Measurements from ENCODE around the gene NR1I3. TPM values are rescaled to one million over a fixed set of nuclear protein-coding genes. Genes with fewer than 3 reads are reported as not detected.
A peak's percentile ranks its signal among the peaks of the same experiment; 100 is the strongest.
"Not testable (repeated sequence)": the region's sequence is repeated elsewhere in the genome, so short reads cannot be mapped to it uniquely, and the experiment has no call there.

Gene NR1I3
- total RNA-seq, 1 donor from 2014 or later, result not detected

DNA sequence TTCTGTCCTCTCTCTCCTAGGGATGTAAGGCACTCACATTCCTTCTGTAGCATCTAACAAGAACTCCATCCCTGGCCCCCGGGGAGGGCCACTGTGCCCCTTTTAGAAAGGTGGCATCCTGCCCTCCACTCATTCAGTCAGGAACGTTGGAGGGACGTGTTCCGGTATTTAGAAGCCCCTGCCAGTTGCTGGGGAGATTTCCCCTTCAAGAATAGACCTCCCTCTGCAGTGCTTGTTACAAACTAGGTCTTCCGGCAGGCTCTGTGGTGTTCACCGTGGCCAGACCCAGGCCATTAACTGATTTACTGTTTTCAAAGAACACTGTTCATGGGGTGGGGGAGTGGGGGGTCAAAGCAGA is 21.3 kb upstream of the NR1I3 start:
- intact Hi-C loops (cut with micrococcal nuclease), result no loop called here
- H3K4me1 Mint-ChIP-seq, result peaks cover 9% of the 10 kb centered on the region
- H3K4me3 Mint-ChIP-seq, result peak overlapping the region; percentile 74
- H3K9me3 Mint-ChIP-seq, result peaks cover 27% of the 10 kb centered on the region
- H3K36me3 Mint-ChIP-seq (ENCODE audit: low read depth), result peaks cover 11% of the 10 kb centered on the region
- no peak overlapping the region for H3K27ac Mint-ChIP-seq
- H3K27me3 Mint-ChIP-seq, result peaks cover 60% of the 10 kb centered on the region
- DNase-seq, result no peak

DNA sequence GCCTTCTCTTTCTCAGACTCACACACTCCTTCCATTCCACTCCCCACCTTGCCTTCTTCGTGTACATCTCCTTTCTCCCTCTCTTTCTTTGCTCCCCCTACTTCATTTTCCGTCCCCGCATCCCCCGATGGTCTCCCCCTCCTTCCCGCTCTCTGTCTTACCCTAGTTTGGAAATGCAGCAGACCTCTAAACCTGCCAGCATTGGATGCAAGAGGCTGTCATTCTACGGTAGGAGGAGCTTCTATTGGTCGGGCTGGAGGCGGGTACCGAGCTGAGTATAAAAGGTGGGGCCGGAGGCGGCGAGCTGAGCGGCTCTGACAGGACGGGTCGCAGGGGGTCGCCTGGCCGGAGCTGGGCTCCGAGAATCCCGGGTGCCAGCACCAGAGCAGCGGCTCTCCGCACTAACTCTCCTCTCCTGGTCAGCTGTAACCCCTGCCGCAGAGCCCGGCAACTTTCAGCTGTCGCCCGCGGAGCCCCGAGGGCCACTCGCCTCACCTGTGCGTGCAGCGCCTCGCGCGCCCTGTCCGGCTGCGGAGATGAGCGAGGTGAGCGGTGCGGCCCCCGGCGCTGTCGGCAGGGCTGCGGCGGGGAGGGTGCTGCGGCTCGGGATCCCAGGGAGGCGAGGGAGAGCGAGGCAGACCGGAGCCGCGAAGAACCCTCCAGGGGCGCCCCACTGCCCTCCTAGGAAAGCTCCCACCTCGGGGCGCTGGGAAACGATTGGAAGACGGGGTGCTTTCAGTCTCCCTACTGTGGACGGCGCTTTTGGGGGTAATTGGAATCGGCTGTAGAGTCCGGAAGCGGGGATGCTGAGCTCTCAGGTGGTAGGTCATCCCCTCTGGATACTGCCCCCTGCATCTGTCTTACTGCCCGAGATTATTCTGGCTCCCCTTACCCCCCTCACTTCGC is 20.7 kb upstream of the NR1I3 start, which contains the start of gene PCP4L1:
Gene PCP4L1 (plus strand): TSS at position 307 of the 906 bp plus-strand sequence. CDS start 230 bp downstream, at position 537.
- H3K4me1 Mint-ChIP-seq, result peaks cover 9% of the 10 kb centered on the region
- H3K4me3 Mint-ChIP-seq, result peak within 1 kb of the TSS; percentile 74
- peak; percentile 81 for DNase-seq
- no peak within 1 kb of the TSS for H3K27ac Mint-ChIP-seq
- peaks cover 11% of the 10 kb centered on the region for H3K36me3 Mint-ChIP-seq (ENCODE audit: low read depth)
- peaks cover 27% of the 10 kb centered on the region for H3K9me3 Mint-ChIP-seq
- H3K27me3 Mint-ChIP-seq, result peaks cover 61% of the 10 kb centered on the region
- intact Hi-C loops (cut with micrococcal nuclease), result no loop called here

DNA sequence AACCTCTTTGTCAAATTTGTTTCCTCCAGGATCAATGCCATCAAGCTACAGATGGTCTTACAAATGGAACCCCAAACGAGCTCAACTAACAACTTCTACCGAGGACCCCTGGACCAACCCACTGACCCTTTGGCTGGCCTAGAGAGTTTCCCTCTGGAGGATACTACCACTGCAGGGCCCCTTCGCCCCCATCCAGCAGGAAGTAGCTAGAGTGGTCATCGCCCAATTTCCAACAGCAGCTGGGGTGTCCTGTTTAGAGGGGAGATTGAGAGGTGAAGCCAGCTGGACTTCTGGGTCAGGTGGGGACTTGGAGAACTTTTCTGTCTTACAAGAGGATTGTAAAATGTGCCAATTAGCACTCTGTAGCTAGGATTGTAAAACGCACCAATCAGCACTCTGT is 19.1 kb upstream of the NR1I3 start:
- intact Hi-C loops (cut with micrococcal nuclease); DNase-seq; H3K4me1 Mint-ChIP-seq; H3K27ac Mint-ChIP-seq; H3K4me3 Mint-ChIP-seq: not testable (repeated sequence)
- H3K9me3 Mint-ChIP-seq, result peaks cover 27% of the 10 kb centered on the region
- peaks cover 11% of the 10 kb centered on the region for H3K36me3 Mint-ChIP-seq (ENCODE audit: low read depth)
- peaks cover 57% of the 10 kb centered on the region for H3K27me3 Mint-ChIP-seq

DNA sequence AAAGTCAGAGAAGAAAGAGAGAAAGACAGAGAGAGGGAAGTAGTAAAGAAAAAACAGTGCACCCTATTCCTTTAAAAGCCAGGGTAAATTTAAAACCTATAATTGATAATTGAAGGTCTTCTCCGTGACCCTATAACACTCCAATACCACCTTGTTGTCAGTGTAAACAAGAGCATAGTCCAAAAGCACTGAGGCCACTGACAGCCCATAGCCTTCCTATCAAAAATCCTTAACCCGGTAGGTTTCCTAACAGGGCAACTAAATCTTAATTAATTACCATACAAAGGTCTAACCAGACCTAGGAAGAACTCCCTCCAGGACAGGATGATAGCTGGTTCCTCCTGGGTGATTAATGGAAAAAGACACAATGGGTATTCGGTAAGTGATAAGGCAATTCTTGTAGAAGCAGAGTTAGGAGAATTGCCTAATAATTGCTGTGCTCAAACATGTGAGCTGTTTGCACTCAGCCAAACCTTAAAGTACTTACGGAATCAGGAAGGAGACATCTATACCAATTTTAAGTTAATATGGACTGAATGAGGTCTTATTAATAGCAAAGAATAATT is 18.0 kb upstream of the NR1I3 start:
- peaks cover 49% of the 10 kb centered on the region for H3K27me3 Mint-ChIP-seq
- H3K4me3 Mint-ChIP-seq; H3K4me1 Mint-ChIP-seq; DNase-seq; H3K27ac Mint-ChIP-seq; intact Hi-C loops (cut with micrococcal nuclease): not testable (repeated sequence)
- H3K9me3 Mint-ChIP-seq, result peaks cover 27% of the 10 kb centered on the region
- peaks cover 11% of the 10 kb centered on the region for H3K36me3 Mint-ChIP-seq (ENCODE audit: low read depth)

DNA sequence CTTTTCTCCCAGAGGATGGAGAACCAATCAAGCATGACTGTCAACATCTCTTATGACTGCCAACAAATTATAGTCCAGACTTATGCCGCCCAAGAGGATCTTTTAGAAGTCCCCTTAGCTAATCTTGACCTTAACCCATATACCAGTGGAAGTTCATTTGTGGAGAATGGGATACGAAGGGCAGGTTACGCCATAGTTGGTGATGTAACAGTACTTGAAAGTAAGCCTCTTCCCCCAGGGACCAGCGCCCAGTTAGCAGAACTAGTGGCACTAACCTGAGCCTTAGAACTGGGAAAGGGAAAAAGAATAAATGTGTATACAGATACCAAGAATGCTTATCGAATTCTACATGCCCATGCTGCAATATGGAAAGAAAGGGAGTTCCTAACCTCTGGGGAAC is 17.3 kb upstream of the NR1I3 start:
- H3K4me3 Mint-ChIP-seq; H3K4me1 Mint-ChIP-seq; intact Hi-C loops (cut with micrococcal nuclease); DNase-seq; H3K27ac Mint-ChIP-seq: not testable (repeated sequence)
- peaks cover 11% of the 10 kb centered on the region for H3K36me3 Mint-ChIP-seq (ENCODE audit: low read depth)
- peaks cover 42% of the 10 kb centered on the region for H3K27me3 Mint-ChIP-seq
- peaks cover 27% of the 10 kb centered on the region for H3K9me3 Mint-ChIP-seq

DNA sequence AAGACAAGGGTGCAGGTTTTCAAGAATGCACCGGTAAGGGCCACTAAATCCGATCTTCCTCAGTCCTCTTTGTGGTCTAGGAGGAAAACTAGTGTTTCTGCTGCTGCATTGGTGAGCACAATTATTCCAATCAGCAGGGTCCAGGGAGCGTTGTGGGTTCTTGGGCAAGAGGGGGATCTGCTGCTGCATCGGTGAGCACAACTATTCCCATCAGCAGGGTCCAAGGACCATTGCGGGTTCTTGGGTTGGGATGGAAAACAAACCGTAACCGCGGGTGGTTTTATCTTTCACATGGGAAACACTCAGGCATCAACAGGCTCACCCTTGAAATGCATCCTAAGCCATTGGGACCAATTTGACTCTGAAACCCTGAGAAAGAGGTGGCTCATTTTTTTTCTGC is 13.6 kb upstream of the NR1I3 start:
- H3K27me3 Mint-ChIP-seq, result peaks cover 12% of the 10 kb centered on the region
- peaks cover 10% of the 10 kb centered on the region for H3K9me3 Mint-ChIP-seq
- no peaks in the 10 kb centered on the region for H3K4me1 Mint-ChIP-seq
- H3K36me3 Mint-ChIP-seq (ENCODE audit: low read depth), result no peaks in the 10 kb centered on the region
- no peak overlapping the region for H3K27ac Mint-ChIP-seq
- intact Hi-C loops (cut with micrococcal nuclease), result no loop called here
- no peak overlapping the region for H3K4me3 Mint-ChIP-seq
- no peak for DNase-seq

DNA sequence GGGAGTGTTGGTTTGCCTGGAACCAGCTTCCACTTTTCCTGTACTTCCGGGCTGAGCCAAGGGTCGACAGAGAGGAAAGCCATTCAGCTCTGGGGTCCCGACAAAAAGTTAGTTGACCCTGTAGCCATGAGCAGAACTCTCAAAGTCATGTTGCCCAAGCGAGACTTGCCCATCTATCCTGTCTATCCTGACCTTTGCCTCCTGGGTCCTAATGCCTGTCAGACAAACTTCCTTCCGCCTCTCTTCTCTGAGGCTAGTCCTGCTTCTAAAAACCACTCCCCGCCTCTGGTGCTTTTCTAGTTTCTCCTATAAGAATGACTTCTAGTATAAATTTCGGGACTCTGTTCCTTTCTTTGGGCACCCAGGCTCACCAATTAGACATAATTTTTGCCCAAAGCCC is 12.8 kb upstream of the NR1I3 start:
- intact Hi-C loops (cut with micrococcal nuclease), result no loop called here
- peaks cover 8% of the 10 kb centered on the region for H3K27me3 Mint-ChIP-seq
- H3K9me3 Mint-ChIP-seq, result peaks cover 5% of the 10 kb centered on the region
- H3K4me3 Mint-ChIP-seq, result no peak overlapping the region
- H3K36me3 Mint-ChIP-seq (ENCODE audit: low read depth), result no peaks in the 10 kb centered on the region
- H3K27ac Mint-ChIP-seq, result no peak overlapping the region
- H3K4me1 Mint-ChIP-seq, result no peaks in the 10 kb centered on the region
- no peak for DNase-seq

DNA sequence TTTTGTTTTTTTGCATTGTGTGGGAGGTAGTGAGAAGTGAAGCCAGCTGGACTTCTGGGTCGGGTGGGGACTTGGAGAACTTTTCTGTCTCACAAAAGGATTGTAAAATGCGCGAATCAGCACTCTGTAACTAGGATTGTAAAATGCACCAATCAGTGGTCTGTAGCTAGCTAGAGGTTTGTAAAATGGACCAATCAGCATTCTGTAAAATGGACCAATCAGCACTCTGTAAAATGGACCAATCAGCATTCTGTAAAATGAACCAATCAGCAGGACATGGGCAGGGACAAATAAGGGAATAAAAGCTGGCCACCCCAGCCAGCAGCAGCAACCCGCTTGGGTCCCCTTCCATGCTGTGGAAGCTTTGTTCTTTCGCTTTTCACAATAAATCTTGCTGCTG is 12.1 kb upstream of the NR1I3 start:
- H3K27me3 Mint-ChIP-seq; H3K9me3 Mint-ChIP-seq; H3K4me1 Mint-ChIP-seq; intact Hi-C loops (cut with micrococcal nuclease); H3K4me3 Mint-ChIP-seq; H3K27ac Mint-ChIP-seq; DNase-seq; H3K36me3 Mint-ChIP-seq (ENCODE audit: low read depth): not testable (repeated sequence)

DNA sequence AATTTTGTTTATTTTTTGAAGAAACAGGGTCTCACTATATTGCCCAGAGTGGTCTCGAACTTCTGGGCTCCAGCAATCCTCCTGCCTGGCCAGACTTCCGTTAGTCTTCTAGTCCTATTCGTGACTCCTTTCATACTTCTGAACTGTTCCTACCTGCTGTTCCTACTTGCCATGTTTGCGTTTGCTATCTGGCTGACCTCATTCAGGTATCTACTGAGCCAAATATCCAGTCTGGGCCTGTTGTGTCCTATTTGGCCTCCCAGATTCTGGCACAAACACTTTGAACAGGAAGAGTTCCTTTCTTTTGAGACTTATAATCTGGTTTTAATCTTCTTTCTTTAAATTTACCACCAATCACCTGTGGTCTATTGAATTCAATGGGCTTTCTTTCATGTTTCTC is 6.9 kb upstream of the NR1I3 start:
- no peak for DNase-seq
- Mint-ChIP-seq H3K27me3 (peaks cover 16% of the 10 kb centered on the region), H3K27ac (no peak overlapping the region), H3K4me3 (no peak overlapping the region), H3K9me3 (no peaks in the 10 kb centered on the region), H3K4me1 (no peaks in the 10 kb centered on the region), H3K36me3 (ENCODE audit: low read depth) (no peaks in the 10 kb centered on the region)
- intact Hi-C loops (cut with micrococcal nuclease), result no loop called here

DNA sequence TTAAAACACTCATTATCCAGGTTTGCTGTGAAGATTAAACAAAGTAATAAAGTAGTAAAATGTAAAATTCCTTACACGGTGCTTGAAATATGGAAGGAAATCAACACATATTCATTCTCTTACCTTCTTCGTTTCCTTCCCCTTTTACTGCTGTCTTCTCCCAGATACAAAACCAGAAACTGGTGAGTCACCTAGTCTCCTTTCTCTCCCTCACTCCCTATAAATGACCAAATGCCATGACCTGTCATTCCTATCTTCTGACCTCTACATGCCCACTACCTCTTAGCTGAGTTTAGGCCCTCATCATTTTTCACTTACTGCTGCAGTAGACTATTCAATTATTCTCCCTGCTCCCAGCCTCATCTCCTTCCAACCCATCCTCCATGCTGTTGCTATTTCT is 4.3 kb upstream of the NR1I3 start:
- Mint-ChIP-seq H3K27me3 (peaks cover 20% of the 10 kb centered on the region), H3K4me3 (no peak overlapping the region), H3K9me3 (no peaks in the 10 kb centered on the region), H3K4me1 (no peaks in the 10 kb centered on the region), H3K27ac (peak overlapping the region; percentile 30), H3K36me3 (ENCODE audit: low read depth) (no peaks in the 10 kb centered on the region)
- intact Hi-C loops (cut with micrococcal nuclease), result no loop called here
- DNase-seq, result no peak

DNA sequence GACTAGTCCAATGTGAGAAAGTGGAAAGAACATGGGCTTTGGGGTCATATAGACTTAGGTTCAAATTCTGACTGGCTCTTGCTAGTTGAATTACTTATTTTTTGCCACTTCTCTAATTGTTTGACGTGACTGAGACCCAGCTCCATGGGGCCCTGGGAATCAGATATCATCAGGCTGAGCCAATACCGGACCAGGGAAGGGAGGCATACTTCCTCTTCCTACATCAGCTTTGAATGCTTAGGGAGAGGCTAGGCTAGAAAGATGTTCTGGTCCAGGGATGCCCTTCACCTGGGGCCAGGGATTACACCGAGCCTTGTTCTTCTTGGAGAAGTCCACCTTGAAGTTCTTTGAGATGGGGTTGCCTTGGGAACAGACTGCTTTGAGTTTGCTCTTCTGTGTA is 3.7 kb upstream of the NR1I3 start:
- H3K4me1 Mint-ChIP-seq, result no peaks in the 10 kb centered on the region
- H3K36me3 Mint-ChIP-seq (ENCODE audit: low read depth), result no peaks in the 10 kb centered on the region
- peaks cover 20% of the 10 kb centered on the region for H3K27me3 Mint-ChIP-seq
- no peak for DNase-seq
- H3K27ac Mint-ChIP-seq, result no peak overlapping the region
- no peaks in the 10 kb centered on the region for H3K9me3 Mint-ChIP-seq
- intact Hi-C loops (cut with micrococcal nuclease), result no loop called here
- no peak overlapping the region for H3K4me3 Mint-ChIP-seq

DNA sequence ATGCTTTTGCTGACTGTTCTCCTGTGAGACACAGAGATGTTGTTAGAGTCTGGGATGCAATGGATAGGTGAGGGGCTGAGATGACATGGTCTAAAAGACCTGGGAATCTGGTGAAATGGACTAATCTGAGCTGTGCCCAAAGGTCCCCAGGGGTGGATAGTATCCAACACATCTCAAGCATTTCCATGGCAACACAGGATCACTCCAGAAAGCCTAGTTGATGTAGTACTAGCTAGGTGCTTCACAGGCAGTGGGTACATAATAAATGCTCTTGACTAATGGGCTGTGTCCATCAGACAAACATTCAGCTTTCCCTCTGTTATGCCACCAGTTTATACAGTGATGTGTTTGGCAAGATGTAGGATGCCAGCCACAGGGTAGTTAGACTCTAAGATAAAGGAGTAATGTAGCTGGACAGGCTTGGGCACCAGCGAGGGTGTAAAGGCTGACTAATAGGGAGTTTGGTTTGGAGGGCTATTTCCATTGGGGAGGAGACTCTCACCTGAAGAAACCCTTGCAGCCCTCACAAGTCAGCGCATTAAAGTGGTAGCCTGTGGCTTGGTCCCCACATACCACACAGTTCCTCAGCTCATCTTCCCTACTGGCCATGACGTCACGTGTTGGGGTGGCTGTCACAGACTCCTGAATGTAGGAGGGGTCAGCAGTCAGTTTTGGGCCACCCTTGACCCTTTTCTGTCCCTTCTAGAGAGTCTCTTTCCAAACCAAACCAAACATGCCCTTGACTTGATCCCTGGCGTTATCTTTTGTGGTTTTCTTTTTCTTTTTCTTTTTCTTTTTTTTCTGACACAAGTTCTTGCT is 1.8 kb downstream of the NR1I3 start:
- intact Hi-C loops (cut with micrococcal nuclease), result no loop called here
- Mint-ChIP-seq H3K36me3 (ENCODE audit: low read depth) (no peaks in the 10 kb centered on the region), H3K9me3 (no peaks in the 10 kb centered on the region), H3K27me3 (peaks cover 13% of the 10 kb centered on the region), H3K27ac (peak overlapping the region; percentile 39), H3K4me1 (no peaks in the 10 kb centered on the region), H3K4me3 (no peak overlapping the region)
- DNase-seq, result no peak

DNA sequence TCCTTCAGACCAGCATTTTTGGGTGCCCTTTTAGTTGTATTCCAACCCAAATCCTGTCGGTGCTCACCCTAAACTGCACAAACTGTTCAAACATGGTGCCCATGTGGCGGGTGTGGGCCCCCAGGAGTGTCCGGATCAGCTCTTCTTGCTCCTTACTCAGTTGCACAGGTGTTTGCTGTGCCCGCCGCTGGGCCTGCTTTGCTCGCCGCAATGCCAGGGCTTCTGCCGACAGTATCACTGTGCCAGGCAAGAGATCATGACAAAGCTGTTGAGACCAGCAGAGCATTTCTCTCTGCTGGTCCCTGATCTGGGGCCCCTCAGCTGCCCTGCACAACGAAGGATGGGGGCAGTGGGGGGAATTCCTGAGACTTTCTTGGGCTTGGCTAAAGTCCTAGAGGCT is 4.9 kb downstream of the NR1I3 start:
- intact Hi-C loops (cut with micrococcal nuclease), result no loop called here

DNA sequence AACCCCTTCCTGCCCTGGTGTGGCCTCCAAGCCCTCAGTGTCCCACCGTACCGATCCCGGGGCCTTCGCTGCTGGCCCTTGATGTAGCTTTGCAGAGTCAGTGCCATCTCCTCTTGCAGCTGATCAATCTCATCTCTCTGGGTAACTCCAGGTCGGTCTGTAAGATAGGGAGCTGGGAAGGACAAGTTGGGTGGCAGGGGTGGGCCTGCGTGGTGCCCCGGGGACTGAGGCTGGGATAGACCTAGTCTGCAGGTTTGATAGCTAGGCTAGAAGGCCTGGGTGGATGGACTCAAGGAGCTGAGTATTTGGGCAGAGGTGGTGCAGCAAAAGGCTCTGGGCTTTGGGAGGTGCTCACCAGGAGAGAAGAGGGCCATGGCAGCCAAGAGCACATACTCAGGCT is 7.2 kb downstream of the NR1I3 start:
- Mint-ChIP-seq H3K4me1 (peaks cover 21% of the 10 kb centered on the region), H3K27me3 (no peaks in the 10 kb centered on the region), H3K36me3 (ENCODE audit: low read depth) (peaks cover 18% of the 10 kb centered on the region), H3K9me3 (no peaks in the 10 kb centered on the region), H3K27ac (no peak overlapping the region), H3K4me3 (no peak overlapping the region)
- intact Hi-C loops (cut with micrococcal nuclease), result no loop called here
- no peak for DNase-seq

More for the DNA sequence above, 4.9 kb downstream of the NR1I3 start:
- DNase-seq, result no peak
- peaks cover 1% of the 10 kb centered on the region for H3K27me3 Mint-ChIP-seq
- H3K4me3 Mint-ChIP-seq, result no peak overlapping the region
- H3K27ac Mint-ChIP-seq, result no peak overlapping the region
- H3K4me1 Mint-ChIP-seq, result peaks cover 2% of the 10 kb centered on the region
- H3K36me3 Mint-ChIP-seq (ENCODE audit: low read depth), result peaks cover 12% of the 10 kb centered on the region
- H3K9me3 Mint-ChIP-seq, result no peaks in the 10 kb centered on the region

Measured in activated CD4-positive, alpha-beta T cell treated with anti-CD3 and anti-CD28 coated beads, Interleukin-2, amount 10 ng/mL, durations not matched to agents 24 days and 14 days (primary cell).